ENCODE data around the gene MPDU1.
A peak's percentile ranks its signal among the peaks of the same experiment; 100 is the strongest.

MPDU1 gene

DNA sequence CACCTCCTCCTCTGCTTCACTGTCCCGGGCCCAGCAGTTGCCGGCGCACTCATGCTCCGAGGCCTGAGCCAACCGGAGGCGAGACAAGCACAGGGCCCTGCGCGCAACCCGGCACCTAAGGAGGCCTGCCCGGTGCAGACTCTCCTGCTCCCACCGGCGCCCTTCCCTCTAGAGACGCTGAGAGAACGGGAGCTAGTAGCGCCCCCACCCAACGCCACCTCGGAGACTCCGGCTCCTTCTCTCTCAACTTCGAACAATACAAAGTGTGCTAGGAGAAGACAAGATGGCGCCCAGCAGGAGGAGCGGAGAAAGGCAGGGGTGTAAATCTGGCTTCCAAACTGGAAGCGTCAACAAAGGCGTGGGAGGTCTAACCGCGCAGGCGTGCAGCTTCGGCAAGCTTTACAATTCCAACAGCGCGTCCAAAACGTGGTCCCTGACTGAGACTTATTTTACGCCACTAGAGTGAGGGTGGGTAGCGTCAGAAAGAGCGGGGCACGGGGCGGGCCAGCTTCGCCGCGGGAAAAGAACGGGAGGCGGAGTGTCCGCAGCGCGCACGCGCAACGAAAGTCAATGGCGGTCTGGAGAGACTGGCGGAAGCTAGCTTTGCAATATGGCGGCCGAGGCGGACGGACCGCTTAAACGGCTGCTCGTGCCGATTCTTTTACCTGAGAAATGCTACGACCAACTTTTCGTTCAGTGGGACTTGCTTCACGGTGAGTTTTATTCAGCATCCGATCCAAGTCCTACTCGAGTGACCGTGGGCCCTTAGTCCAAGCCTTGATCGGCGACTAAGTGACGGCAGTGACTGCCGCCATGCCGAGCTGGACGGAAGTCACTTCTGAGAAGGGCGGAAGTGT is at the start of gene MPDU1:
MPDU1 (plus strand) TSS at position 600 of the 857 bp plus-strand sequence; CDS start at position 611, 11 bp downstream.
- DNase-seq, result peak; percentile 76 to 90

DNA sequence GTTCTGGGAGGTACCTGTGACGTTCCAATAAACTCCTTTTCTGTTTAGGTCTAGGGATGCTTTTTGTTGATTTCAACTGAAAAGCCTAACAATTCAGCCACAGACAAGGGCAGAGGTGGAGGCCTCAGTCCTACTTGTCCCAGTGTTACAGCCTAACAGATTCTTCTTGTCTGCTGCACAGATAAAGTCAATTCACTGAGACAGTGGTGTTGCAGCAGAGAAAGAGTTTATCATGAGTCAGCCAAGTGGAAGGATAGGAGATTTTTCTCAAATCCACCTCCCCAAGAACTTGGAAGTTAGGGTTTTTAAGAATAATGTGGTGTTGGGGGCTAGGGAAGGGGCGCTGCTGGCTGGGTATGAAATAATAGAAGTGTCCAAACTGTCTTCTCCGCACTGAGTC is 45.6 kb upstream of the MPDU1 start:
- DNase-seq, result no peak

DNA sequence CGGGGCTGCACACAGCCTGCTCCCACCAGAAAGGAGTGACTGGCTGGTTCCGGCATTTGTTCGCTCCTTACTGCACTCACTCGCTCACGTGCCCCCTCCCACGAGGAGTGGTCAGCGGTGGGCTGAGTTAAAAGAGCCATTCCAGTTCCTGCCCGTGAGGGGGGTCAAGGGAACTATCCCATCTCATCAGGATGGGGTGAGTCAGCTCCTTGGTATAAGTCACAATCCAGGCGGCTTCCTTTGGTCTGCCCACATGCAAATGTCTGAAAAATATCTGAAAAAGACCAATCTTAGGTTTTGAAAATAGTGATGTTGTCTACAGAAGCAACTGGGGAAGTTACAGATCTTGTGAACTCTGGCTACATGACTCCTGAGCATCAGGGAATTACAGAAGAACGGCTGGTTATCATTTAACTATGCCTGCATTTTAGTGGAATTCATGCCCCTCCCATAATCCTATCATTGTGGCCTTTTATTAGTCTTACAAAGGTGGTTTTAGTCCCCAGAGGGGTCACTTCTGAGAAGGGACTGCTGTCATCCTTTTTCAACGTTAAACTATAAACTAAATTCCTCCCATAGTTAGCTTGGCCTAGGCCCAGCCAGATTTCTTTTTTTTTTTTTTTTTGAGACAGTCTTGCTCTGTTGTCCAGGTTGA is 44.6 kb upstream of the MPDU1 start:
- DNase-seq, result no peak

DNA sequence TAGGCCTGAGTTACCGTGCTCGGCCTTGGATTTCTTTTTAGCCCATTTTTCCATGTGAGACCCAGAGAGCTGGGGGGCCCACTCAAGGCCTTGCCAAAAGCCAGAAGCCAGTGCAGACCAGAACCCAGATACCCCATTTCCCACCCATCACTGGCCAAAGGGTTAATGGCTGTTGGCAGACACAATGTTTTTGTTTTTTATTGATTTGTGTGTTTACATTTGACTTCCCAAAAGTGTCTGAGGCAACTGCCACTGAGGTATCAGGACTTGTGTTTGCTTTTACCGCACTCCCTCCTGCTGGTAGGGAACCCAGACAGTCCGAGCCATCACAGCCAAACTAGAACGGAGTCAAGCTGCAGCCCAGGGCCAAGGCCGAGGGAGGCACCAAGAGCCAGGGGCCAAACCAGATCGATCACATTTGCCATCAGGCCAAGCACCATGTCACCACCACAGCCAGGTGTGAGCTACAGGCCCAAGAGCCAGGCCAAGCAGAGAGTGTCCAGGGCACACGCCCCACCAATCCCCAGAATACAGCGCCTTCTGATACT is 42.5 kb upstream of the MPDU1 start:
- DNase-seq, result no peak

DNA sequence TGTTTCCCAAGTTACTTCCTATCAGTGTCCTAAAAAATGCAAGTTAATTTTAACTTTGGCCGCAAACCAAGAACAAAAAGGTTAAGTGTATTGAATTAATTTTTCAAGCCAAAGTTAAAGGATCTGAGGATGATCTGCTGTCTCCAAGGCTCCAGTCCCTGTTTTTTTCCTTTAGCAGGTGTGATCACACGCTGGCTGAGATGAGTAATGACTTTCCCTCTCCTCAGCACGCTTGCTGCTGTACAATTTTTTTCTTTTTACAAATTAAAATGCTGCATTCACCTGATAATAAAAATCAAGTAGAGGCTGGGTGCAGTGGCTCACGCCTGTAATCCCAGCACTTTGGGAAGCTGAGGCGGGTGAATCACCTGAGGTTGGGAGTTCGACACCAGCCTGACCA is 38.7 kb upstream of the MPDU1 start:
- no peak for DNase-seq

DNA sequence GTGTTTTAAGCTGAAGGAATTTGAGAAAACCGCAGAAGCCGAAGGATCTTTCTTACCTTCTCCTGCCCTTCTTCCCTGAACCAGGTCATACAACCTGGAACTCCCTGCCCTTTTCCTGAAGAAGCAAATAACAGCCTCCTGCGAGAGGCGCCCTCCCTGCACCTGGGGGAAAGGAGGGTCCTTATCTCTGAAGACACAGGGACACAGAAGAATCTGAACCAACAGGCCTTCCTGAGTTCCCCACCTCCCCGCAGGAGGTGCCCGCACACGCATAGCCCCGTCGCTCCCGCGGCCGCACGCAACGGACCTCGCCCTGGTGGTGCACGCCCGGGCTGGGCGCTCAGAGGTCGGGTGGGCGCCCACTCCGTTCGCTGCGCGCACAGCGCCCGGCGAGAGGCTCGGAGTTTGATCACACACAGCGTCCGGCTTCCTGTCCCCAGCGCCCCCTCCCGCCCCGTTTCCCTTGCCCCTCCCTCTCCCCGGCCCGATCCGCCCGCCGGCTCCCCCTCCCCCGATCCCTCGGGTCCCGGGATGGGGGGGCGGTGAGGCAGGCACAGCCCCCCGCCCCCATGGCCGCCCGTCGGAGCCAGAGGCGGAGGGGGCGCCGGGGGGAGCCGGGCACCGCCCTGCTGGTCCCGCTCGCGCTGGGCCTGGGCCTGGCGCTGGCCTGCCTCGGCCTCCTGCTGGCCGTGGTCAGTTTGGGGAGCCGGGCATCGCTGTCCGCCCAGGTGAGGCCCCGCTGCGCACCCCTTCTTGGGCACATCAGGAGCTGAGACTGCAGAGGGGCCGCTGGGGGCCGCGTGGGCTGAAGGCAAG is 34.9 kb upstream of the MPDU1 start, which contains the start of gene TNFSF12:
TNFSF12 (plus strand) TSS at position 474 of the 816 bp plus-strand sequence; CDS start at position 570, 96 bp downstream.
- no peak for DNase-seq

DNA sequence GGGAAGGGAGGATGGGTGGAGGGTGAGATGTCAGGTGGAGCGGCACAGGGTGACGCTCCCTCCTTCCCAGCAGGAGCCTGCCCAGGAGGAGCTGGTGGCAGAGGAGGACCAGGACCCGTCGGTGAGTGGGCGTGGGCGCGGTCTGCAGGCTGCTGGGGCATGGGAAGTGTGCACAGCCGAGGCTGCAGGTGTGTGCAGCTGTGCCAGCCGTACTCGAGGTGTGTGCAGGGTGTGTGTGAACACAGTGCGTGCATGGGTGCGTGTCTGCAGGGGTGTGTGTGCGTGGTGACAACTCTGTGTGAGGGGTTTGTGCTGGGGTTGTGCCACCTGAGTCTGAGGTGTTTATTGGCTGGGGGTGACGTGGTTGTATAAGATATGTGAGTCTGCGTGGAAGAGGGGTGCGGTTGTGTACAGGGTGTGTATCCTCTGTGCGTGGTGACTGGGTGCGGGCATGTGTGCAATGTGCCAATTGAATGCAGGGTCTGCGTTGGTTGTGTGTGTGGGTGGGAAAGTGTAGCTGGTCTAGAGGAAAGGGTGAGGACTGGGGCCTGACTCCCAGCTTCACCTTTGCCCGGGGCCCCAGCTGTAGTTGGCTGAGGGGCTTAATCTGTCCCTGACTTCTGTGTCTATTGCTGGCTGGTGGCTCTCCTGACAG is 34.1 kb upstream of the MPDU1 start:
- DNase-seq, result no peak

DNA sequence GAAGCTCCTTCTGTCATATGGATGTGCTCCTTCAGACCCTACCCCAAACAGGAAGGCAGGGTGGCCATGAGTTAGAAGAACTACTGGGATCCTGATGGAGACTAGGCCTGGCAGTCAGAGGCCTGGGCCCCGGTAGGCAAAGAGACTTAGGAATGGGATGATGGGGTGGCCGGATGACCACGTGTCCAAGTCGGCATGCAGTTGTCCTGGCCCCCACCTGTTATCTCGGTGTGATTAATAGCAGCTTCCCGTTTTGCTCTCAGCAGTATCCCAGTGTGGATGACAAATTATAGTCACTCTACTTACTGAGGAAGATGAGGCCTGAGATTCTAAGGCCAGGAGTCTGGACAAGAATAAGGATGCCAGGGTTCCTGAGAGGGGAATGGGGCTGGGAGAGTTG is 33.3 kb upstream of the MPDU1 start:
- DNase-seq, result no peak

DNA sequence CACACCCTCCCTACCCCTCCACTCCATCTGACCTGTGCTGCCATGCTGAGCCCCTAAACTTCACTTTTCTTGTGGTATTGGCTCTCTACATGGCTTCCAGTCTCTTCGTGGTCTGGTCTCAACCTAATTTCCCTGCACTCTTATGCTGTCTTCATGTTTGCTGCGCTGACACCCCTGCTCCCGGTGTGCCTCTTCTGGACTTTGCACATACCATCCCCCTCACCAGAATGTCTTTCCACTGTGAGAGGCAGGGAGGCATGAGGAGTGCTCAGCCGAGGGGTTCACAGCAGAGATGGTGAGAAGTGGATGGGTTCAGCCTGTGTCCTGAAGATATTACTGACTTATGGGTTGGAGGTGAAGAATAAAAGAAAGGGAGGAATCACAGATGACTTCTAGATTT is 32.3 kb upstream of the MPDU1 start:
- no peak for DNase-seq

DNA sequence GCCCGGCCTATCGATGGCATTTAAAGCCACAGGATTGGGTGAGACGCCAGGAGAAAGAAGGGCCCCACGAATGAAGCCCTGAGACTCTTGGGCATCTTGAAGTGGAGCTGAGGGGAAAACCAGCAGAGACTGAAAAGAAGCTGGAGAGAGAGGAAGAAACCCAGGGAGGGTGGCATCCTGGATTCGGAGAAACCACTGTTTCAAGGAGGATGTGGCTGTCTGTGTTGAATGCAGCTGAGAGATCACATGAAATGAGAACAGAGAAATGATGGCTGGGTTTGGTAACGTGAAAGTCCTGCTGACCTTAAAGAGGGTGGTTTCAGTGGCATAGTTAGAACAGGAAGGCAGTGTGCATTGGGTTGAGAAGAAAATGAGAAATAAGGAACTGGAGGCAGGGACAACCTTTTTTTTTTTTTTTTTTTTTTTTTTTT is 31.0 kb upstream of the MPDU1 start:
- no peak for DNase-seq

DNA sequence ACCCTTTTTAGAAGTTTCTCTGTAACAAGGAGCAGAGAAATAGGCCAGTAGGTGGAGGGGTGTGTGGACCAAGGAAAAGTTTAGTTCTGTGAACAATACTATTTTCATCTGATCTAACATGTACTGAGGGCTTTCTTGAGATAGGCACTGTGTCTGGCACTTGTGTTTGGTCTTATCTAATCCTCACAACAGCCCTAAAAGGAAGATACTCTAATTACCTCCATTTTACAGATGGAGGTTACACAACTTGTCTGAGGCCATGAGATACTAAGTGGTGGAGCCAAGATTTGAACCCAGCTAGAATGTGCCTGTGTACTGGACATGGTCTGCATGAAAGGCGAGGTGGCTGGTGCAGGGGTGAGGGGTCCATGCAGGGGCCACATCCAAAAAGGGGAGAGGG is 30.3 kb upstream of the MPDU1 start:
- no peak for DNase-seq

DNA sequence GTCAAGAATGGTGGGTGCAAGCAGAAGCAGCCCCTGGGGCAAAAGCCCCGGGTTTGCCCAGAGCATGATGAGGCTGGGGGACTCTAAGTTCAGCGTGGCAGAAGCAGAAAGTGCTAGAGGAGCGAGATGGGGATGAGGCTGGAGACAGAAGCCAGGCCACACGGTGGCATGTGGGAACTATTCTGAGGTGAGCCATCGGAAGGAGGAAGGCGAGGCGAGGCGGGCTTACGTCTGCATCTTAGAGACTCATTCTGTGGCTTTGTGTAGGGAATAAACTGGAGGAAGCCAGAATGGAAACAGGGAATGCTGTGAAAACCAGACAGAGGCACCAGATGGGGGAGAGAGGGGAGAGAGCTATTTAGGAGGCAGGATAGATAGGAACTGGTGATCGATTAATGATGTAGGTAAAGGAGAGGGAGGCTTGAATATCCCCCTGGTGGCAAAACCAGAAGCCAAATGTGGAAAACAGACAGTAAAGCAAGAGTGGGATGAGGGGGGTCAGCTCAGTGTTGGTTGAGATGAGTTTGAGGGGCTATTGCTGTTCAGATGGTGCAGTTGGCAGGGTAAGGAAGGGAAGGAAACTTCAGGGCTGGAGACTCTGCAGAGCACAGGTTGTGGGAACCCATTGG is 28.2 kb upstream of the MPDU1 start:
- no peak for DNase-seq

DNA sequence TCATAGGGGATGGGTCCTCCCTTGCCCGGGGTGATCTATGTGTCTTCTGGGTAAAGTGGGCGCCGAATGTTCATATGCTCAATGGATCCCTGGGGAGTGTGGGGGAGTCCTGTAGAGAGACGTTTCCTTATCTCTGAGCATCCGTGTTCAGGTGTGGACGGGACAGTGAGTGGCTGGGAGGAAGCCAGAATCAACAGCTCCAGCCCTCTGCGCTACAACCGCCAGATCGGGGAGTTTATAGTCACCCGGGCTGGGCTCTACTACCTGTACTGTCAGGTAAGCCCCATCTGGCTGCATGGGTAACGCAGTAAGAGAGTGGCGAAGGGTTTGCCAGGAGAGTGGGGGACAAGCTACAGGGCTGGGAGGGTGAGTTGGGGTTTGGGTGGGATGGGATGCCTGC is 27.0 kb upstream of the MPDU1 start:
- DNase-seq, result no peak

DNA sequence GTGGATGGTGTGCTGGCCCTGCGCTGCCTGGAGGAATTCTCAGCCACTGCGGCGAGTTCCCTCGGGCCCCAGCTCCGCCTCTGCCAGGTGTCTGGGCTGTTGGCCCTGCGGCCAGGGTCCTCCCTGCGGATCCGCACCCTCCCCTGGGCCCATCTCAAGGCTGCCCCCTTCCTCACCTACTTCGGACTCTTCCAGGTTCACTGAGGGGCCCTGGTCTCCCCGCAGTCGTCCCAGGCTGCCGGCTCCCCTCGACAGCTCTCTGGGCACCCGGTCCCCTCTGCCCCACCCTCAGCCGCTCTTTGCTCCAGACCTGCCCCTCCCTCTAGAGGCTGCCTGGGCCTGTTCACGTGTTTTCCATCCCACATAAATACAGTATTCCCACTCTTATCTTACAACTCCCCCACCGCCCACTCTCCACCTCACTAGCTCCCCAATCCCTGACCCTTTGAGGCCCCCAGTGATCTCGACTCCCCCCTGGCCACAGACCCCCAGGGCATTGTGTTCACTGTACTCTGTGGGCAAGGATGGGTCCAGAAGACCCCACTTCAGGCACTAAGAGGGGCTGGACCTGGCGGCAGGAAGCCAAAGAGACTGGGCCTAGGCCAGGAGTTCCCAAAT is 26.4 kb upstream of the MPDU1 start:
- DNase-seq, result no peak

DNA sequence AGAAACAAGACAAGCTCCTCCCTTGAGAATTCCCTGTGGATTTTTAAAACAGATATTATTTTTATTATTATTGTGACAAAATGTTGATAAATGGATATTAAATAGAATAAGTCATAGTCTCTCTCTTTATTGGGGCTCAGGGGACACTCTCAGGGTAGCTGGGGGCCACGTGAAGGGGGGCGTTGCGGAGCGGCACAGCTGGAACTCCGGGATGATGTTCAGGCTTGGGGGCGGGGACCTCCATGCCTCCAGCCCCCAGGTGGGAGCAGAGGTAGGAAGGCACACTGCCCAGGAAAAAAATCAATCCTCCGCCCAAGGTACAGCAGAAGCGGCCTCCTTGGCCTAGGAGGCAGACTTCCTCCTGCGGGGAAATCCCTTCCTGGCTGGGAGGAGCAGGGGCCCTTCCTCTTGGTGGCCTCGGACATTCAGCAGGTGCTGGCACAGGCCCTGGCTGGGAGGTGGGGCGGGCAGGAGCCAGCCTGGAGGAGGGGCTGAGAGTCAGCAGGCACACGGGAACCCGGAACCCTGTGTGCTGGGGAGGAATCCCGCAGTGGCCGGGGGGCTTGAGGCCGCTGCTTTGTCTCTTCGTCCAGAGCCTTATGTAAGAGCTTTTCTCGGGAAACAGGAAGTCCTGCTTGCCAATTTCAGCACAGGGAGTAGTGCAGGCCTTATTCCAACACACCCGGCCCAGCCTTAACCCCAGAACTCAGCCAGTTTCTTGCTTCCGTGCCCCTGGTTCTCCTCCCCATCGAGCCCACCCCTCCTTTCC is 25.7 kb upstream of the MPDU1 start:
- no peak for DNase-seq

DNA sequence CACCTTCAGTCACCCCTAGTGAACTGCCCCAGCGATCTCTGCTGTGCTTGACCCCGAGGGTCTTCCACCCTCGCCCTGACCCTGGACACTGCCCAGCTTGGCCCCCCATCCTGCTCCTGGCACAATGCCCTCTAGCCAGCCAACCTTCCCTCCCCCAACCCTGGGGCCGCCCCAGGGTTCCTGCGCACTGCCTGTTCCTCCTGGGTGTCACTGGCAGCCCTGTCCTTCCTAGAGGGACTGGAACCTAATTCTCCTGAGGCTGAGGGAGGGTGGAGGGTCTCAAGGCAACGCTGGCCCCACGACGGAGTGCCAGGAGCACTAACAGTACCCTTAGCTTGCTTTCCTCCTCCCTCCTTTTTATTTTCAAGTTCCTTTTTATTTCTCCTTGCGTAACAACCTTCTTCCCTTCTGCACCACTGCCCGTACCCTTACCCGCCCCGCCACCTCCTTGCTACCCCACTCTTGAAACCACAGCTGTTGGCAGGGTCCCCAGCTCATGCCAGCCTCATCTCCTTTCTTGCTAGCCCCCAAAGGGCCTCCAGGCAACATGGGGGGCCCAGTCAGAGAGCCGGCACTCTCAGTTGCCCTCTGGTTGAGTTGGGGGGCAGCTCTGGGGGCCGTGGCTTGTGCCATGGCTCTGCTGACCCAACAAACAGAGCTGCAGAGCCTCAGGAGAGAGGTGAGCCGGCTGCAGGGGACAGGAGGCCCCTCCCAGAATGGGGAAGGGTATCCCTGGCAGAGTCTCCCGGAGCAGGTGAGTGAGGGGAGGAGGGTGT is 24.9 kb upstream of the MPDU1 start, which contains the start of gene TNFSF13:
TNFSF13 (plus strand) TSS at position 207 of the 776 bp plus-strand sequence; CDS start at position 497, 290 bp downstream.
- DNase-seq, result no peak

DNA sequence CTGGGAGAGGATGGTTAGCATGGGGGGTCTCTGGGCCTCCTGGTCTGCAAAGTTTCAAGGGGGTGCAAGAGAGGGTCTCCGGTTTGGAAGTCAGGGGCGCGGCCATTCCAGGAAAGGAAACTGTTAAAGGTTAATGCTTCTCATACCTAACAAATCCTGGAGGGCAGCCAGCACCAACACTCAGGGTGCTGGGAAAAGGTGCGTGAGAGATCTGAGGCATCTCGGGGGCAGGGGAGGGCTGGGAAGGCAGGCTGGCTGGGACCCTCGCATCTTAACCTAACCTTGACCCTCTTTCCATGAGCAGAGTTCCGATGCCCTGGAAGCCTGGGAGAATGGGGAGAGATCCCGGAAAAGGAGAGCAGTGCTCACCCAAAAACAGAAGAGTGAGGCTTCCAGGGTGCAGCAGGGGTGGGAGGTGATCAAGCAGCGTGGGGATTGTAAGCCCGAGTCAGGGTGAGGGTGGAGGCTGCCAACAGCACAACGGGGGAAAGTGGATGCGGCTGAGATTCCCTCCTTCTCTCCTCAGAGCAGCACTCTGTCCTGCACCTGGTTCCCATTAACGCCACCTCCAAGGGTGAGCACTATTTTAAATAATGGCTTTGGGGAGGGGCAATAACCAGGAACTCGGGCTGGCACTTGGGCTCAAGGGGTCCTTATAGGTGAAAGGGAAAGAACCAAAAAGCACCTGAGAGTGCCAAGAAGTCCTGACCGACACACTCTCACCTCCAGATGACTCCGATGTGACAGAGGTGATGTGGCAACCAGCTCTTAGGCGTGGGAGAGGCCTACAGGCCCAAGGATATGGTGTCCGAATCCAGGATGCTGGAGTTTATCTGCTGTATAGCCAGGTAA is 24.1 kb upstream of the MPDU1 start:
- no peak for DNase-seq

DNA sequence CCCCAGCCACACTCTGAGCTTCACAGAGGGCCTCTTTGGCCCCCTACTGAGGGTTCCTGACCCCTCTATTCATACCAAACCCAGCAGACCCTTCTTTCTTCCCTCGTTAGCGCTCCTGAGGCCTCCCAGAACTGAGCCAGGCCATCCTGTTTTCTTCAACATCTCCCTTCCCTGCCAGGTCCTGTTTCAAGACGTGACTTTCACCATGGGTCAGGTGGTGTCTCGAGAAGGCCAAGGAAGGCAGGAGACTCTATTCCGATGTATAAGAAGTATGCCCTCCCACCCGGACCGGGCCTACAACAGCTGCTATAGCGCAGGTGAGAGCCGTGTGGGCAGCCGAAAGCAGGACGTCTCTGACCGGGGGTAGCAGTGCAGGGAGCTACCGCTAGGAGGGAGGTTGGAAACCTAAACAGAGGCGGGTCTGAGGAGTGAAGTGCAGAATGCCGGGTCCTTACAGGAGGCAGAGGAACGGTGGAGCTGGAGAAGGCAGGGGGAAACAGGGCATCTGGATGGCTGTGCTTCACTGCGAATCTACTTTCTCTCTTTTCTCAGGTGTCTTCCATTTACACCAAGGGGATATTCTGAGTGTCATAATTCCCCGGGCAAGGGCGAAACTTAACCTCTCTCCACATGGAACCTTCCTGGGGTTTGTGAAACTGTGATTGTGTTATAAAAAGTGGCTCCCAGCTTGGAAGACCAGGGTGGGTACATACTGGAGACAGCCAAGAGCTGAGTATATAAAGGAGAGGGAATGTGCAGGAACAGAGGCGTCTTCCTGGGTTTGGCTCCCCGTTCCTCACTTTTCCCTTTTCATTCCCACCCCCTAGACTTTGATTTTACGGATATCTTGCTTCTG is 23.3 kb upstream of the MPDU1 start:
- no peak for DNase-seq
